ENCODE results near the gene KCNJ10.

The KCNJ10 gene

DNA sequence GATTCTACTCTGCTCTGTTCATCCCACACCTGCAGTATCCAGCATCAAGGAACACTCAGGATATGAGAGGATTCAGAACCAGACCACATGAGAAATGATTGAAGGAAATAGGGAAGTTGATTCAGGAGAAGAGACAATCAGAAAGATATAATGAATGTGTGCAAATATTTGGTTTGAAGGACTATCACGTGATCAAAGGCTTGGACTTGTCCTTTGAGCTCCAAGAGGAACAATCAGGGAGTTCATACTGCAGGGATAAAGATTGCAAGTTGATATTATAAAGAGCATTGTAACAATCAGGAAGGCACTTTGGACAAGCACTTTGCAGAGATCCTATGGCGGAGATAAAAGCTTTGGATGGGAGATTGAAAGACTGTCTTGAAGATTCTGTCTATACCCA, 24.3 kb downstream of the KCNJ10 start:
- H3K36me3 ChIP-seq (ENCODE audit: control insufficient read depth, insufficient read depth, low read length), result no peaks in the 10 kb centered on the region
- H3K79me2 ChIP-seq, result no peaks in the 10 kb centered on the region
- no peaks in the 10 kb centered on the region for H3K27me3 ChIP-seq (ENCODE audit: control insufficient read depth, insufficient read depth, low read length)
- H3K4me3 ChIP-seq (ENCODE audit: low read depth, low read length), result no peak overlapping the region
- H3K4me1 ChIP-seq, result no peaks in the 10 kb centered on the region
- TF ChIP-seq CTCF (IDR thresholded peaks at IDR 0.05), result no peak
- no peak overlapping the region for H3K4me2 ChIP-seq (ENCODE audit: low read length)
- no peak overlapping the region for H3K27ac ChIP-seq
- no peak overlapping the region for H3K9ac ChIP-seq
- no peaks in the 10 kb centered on the region for H3K9me3 ChIP-seq (ENCODE audit: control insufficient read depth, low read length)
- H2AFZ ChIP-seq, result no peak overlapping the region

DNA sequence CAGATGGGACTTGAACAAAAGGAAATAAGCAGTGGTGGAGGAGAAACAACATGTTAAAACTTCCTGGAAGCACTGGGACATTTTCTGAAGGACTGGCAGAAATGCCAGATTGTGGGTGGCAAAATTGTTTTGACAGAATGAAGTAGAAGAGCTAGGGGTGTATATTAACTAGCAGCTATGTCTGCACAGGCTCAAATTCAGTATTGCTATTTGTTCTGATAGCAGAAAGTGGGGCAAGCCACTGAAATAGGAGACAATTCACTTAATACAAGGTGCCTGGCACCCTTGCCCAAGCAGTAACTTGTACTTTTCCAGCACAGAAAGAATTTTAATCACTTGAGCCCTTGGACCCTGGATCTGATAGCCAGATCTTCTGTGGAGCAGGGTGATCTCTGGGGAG, 26.4 kb downstream of the KCNJ10 start:
- no peak overlapping the region for H3K27ac ChIP-seq
- no peak overlapping the region for H2AFZ ChIP-seq
- no peaks in the 10 kb centered on the region for H3K4me1 ChIP-seq
- no peaks in the 10 kb centered on the region for H3K79me2 ChIP-seq
- no peaks in the 10 kb centered on the region for H3K27me3 ChIP-seq (ENCODE audit: control insufficient read depth, insufficient read depth, low read length)
- no peak overlapping the region for H3K4me3 ChIP-seq (ENCODE audit: low read depth, low read length)
- H3K36me3 ChIP-seq (ENCODE audit: control insufficient read depth, insufficient read depth, low read length), result no peaks in the 10 kb centered on the region
- no peaks in the 10 kb centered on the region for H3K9me3 ChIP-seq (ENCODE audit: control insufficient read depth, low read length)
- no peak overlapping the region for H3K4me2 ChIP-seq (ENCODE audit: low read length)
- no peak overlapping the region for H3K9ac ChIP-seq
- TF ChIP-seq CTCF (IDR thresholded peaks at IDR 0.05), result no peak

DNA sequence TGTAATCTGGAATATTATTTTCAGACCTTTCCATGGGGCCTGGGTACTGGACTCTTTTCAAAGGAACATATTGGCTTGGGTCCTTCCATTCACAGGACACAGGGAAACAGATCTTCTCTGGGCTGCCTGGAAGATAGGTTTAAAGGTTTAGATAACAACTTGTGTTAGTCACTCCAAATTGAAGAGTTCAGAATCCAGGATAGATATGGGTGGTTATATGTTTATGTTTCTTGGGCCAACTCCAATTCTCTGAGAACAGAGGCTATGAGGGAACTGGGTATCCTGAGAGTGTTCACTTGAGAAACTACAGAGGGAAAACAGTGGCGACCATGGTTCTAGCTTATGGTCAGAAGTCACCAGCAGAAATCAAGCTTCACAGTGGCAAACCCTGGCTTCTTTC, 29.5 kb downstream of the KCNJ10 start:
- Histone ChIP-seq H3K4me1 (no peaks in the 10 kb centered on the region), H3K4me2 (ENCODE audit: low read length) (no peak overlapping the region), H3K4me3 (ENCODE audit: low read depth, low read length) (no peak overlapping the region), H3K27me3 (ENCODE audit: control insufficient read depth, insufficient read depth, low read length) (no peaks in the 10 kb centered on the region), H3K27ac (no peak overlapping the region), H2AFZ (no peak overlapping the region), H3K9me3 (ENCODE audit: control insufficient read depth, low read length) (no peaks in the 10 kb centered on the region), H3K9ac (no peak overlapping the region), H3K36me3 (ENCODE audit: control insufficient read depth, insufficient read depth, low read length) (no peaks in the 10 kb centered on the region), H3K79me2 (no peaks in the 10 kb centered on the region)
- no peak for TF ChIP-seq CTCF (IDR thresholded peaks at IDR 0.05)

- Histone ChIP-seq H3K27me3 (ENCODE audit: control insufficient read depth, insufficient read depth, low read length) (no peaks in the 10 kb centered on the region), H3K79me2 (no peaks in the 10 kb centered on the region), H3K36me3 (ENCODE audit: control insufficient read depth, insufficient read depth, low read length) (no peaks in the 10 kb centered on the region), H3K4me3 (ENCODE audit: low read depth, low read length) (peak overlapping the region; percentile 89), H3K27ac (peak overlapping the region; percentile 70), H3K9ac (no peak overlapping the region), H2AFZ (peak overlapping the region; percentile 93), H3K9me3 (ENCODE audit: control insufficient read depth, low read length) (no peaks in the 10 kb centered on the region), H3K4me2 (ENCODE audit: low read length) (peak overlapping the region; percentile 70), H3K4me1 (no peaks in the 10 kb centered on the region)
- no peak for TF ChIP-seq CTCF (IDR thresholded peaks at IDR 0.05)
Measured at GRCh38 chr1:160032165-160032820, 37.7 kb downstream of the KCNJ10 start.

Data from parathyroid adenoma (tissue), 2 donors.